HG03025 (cell line): ENCODE data around the gene RILP.

Experiments
- ATAC-seq: cut with Tn5 transposase; IDR thresholded peaks from one replicate; pipeline ENCODE4 v1.9.1; 2021; ENCODE audit warnings: mild to moderate bottlenecking, moderate library complexity; ENCODE audit not compliant: unreplicated experiment, low FRiP score

Gene RILP

GRCh38 chr17:1648963-1649843, 463 bp downstream of the RILP start:
- peak; percentile 47 for ATAC-seq

- ATAC-seq, result no peak
Observed at GRCh38 chr17:1648173-1648962, 1.3 kb downstream of the RILP start.

- ATAC-seq, result no peak
Observed at GRCh38 chr17:1647802-1648171, 1.9 kb downstream of the RILP start.

GRCh38 chr17:1646199-1646875, 3.3 kb downstream of the RILP start:
- no peak for ATAC-seq

- ATAC-seq, result no peak
Observed at GRCh38 chr17:1645207-1646171, 4.2 kb downstream of the RILP start, which contains the start of gene SCARF1. Gene SCARF1, minus strand, starts transcription at chr17:1645732. Its CDS starts 35 bp downstream, at chr17:1645697.

GRCh38 chr17:1644493-1645206, 5.0 kb downstream of the RILP start:
- ATAC-seq, result no peak

- ATAC-seq, result no peak
Observed at GRCh38 chr17:1643999-1644492, 5.6 kb downstream of the RILP start.

- no peak for ATAC-seq
Observed at GRCh38 chr17:1643293-1643998, 6.2 kb downstream of the RILP start.

GRCh38 chr17:1641065-1641403, 8.6 kb downstream of the RILP start:
- ATAC-seq, result no peak

- no peak for ATAC-seq
Observed at GRCh38 chr17:1640329-1641064, 9.2 kb downstream of the RILP start.

GRCh38 chr17:1639549-1640180, 10.0 kb downstream of the RILP start:
- ATAC-seq, result no peak

GRCh38 chr17:1638624-1639300, 10.9 kb downstream of the RILP start:
- no peak for ATAC-seq

- ATAC-seq, result no peak
Observed at GRCh38 chr17:1638171-1638590, 11.5 kb downstream of the RILP start.

- ATAC-seq, result no peak
Observed at GRCh38 chr17:1636732-1637285, 12.9 kb downstream of the RILP start.

GRCh38 chr17:1635675-1636465, 13.8 kb downstream of the RILP start:
- no peak for ATAC-seq
